WTC11 (cell line): ENCODE results near the gene MAML3. TPM values are rescaled to one million over a fixed set of nuclear protein-coding genes. Genes with fewer than 3 reads are reported as not detected.

Source experiments
- ATAC-seq: fragments of 200-7000 bp; cut with Tn5 transposase; 2 replicates; pipeline ENCODE4 v1.10.0; 2021; ENCODE audit warnings: mild to moderate bottlenecking, moderate library complexity
- CTCF ChIA-PET: fragments of 300-600 bp; sonication (Branson Sonifier 250); formaldehyde crosslinking; loops from one replicate; lab custom pipeline; 2021; ENCODE audit warnings: antibody characterized with exemption; lab: Charles Lee
- POLR2A ChIA-PET: fragments of 350-600 bp; sonication (Branson Sonifier 250); formaldehyde crosslinking; loops from one replicate; lab custom pipeline; 2021; ENCODE audit warnings: antibody characterized with exemption; lab: Charles Lee
- DNase-seq: peaks from one replicate; pipeline ENCODE4 v3.0.0; 2021; ENCODE audit warnings: low spot score
- H3K27ac Mint-ChIP-seq: 2 replicates; pipeline ENCODE4 v1.8.0; 2021; ENCODE audit warnings: mixed read lengths
- H3K27me3 Mint-ChIP-seq: 2 replicates; pipeline ENCODE4 v1.8.0; 2021; ENCODE audit warnings: low read depth, mild to moderate bottlenecking, moderate library complexity, mixed read lengths
- H3K36me3 Mint-ChIP-seq: 2 replicates; pipeline ENCODE4 v1.8.0; 2021; ENCODE audit warnings: mixed read lengths
- H3K4me1 Mint-ChIP-seq: 2 replicates; pipeline ENCODE4 v1.8.0; 2022; ENCODE audit warnings: mixed read lengths
- H3K4me3 Mint-ChIP-seq: 2 replicates; pipeline ENCODE4 v1.8.0; 2021; ENCODE audit warnings: mild to moderate bottlenecking, moderate library complexity, mixed read lengths
- H3K9me3 Mint-ChIP-seq: 2 replicates; pipeline ENCODE4 v1.8.0; 2021; ENCODE audit warnings: mixed read lengths
- ATF6 ChIP-seq: sonication (generic); formaldehyde crosslinking; IDR thresholded peaks from 2 replicates; pipeline ENCODE4 v1.8.1; 2023; ENCODE audit warnings: mild to moderate bottlenecking, missing genetic modification reagents
- ELF4 ChIP-seq: sonication (generic); formaldehyde crosslinking; IDR thresholded peaks from 2 replicates; pipeline ENCODE4 v1.8.1; 2022; ENCODE audit warnings: low read depth, mild to moderate bottlenecking, moderate library complexity, missing genetic modification reagents
- ESRRA ChIP-seq: sonication (generic); formaldehyde crosslinking; IDR thresholded peaks from 2 replicates; pipeline ENCODE4 v1.8.1; 2022; ENCODE audit warnings: mild to moderate bottlenecking, missing genetic modification reagents, borderline replicate concordance
- NFE2L1 ChIP-seq: sonication (generic); formaldehyde crosslinking; IDR thresholded peaks from 2 replicates; pipeline ENCODE4 v1.8.1; 2023; ENCODE audit warnings: missing genetic modification reagents
- NR1H2 ChIP-seq: sonication (generic); formaldehyde crosslinking; IDR thresholded peaks from 2 replicates; pipeline ENCODE4 v1.9.0; 2021; ENCODE audit warnings: mild to moderate bottlenecking, moderate library complexity, missing genetic modification reagents
- NR2C2 ChIP-seq: sonication (generic); formaldehyde crosslinking; IDR thresholded peaks from 2 replicates; pipeline ENCODE4 v1.8.0; 2022; ENCODE audit warnings: mild to moderate bottlenecking, missing genetic modification reagents
- USF1 ChIP-seq: sonication (generic); formaldehyde crosslinking; IDR thresholded peaks from 2 replicates; pipeline ENCODE4 v1.8.0; 2022; ENCODE audit warnings: mild to moderate bottlenecking, missing genetic modification reagents
- ZNF138 ChIP-seq: sonication (generic); formaldehyde crosslinking; conservative IDR thresholded peaks from 2 replicates; pipeline ENCODE4 v1.8.1; 2022; ENCODE audit warnings: mild to moderate bottlenecking, moderate library complexity, missing genetic modification reagents
- ZNF219 ChIP-seq: sonication (generic); formaldehyde crosslinking; IDR thresholded peaks from 2 replicates; pipeline ENCODE4 v1.8.0; 2023; ENCODE audit warnings: missing genetic modification reagents, mild to moderate bottlenecking, borderline replicate concordance
- ZNF263 ChIP-seq: sonication (generic); formaldehyde crosslinking; IDR thresholded peaks from 2 replicates; pipeline ENCODE4 v1.8.1; 2022; ENCODE audit warnings: low read depth, mild to moderate bottlenecking, moderate library complexity, missing genetic modification reagents
- total RNA-seq: library from RNA; stranded (reverse); gene quantifications from 3 replicates; pipeline ENCODE4 v1.2.3, GENCODE V29; 2021
- TF ChIP-seq, protein P1 (sequence below): sonication (generic); formaldehyde crosslinking; IDR thresholded peaks from 2 replicates; pipeline ENCODE4 v1.8.1; 2022; ENCODE audit warnings: low read depth, missing genetic modification reagents, borderline replicate concordance
- TF ChIP-seq, protein P2 (sequence below): fragments of 250-450 bp; sonication (Bioruptor Pico); IDR thresholded peaks from 2 replicates; pipeline ENCODE4 v1.9.0; 2021; ENCODE audit warnings: mild to moderate bottlenecking
- TF ChIP-seq, protein P3 (sequence below): sonication (generic); formaldehyde crosslinking; IDR thresholded peaks from 2 replicates; pipeline ENCODE4 v1.8.1; 2022; ENCODE audit warnings: mild to moderate bottlenecking, missing genetic modification reagents, moderate library complexity, borderline replicate concordance
- TF ChIP-seq, protein P4 (sequence below): fragments of 250-450 bp; sonication (Bioruptor Pico); IDR thresholded peaks from 2 replicates; pipeline ENCODE4 v1.8.0; 2021; ENCODE audit warnings: mild to moderate bottlenecking

MAML3 gene
- total RNA-seq, 1 experiment from 2014 or later, result 7.4 TPM

- Mint-ChIP-seq H3K9me3 (peaks cover 16% of the 10 kb centered on the region), H3K27me3 (no peaks in the 10 kb centered on the region), H3K4me1 (peaks cover 25% of the 10 kb centered on the region), H3K27ac (no peak overlapping the region), H3K36me3 (peaks cover 11% of the 10 kb centered on the region; the same call in 1 of the 2 replicates), H3K4me3 (no peak overlapping the region)
- CTCF ChIA-PET, result interaction anchor here (0.8 to 1.1 kb wide), 2 partner anchors 8 to 103 kb away, joined by 3 to 4 read pairs; no protein-coding TSS in a partner anchor
- TF ChIP-seq NR2C2 (CRISPR knock-in tag) (no peak), USF1 (CRISPR knock-in tag) (no peak), ZNF138 (no peak), ELF4 (CRISPR knock-in tag) (no peak), NFE2L1 (no peak)
- POLR2A ChIA-PET, result interaction anchor here (1.0 kb wide), 1 partner anchor 13 kb away, joined by 4 read pairs; no protein-coding TSS in a partner anchor
- no peak; the same call in 1 of the 2 replicates for ATAC-seq
- no peak for DNase-seq
These were observed 253.0 kb downstream of the MAML3 start for GRCh38 chr4:139900964-139901376.

DNA sequence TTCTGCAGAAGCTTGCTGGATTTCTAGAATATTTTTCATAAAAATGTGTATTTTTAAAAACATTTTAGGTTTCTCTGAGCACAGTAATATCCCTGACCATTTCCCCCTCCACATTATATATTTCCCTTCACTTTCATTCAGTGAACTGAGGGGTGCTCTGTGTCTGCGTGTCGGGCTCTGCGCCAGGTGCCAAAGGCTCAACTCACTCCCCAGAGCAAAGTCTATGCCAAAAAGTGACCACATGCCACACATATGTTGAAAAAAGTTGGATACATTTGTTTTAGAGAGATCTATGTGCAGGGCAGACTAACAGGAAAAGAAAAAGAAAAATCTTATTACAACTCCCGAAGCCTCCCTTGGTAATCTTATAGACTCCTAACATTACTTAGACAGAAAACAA, 254.6 kb downstream of the MAML3 start:
- Mint-ChIP-seq H3K4me1 (peaks cover 25% of the 10 kb centered on the region), H3K27ac (no peak overlapping the region), H3K27me3 (no peaks in the 10 kb centered on the region)
- no peak for ATAC-seq
- no peak for TF ChIP-seq NR1H2 (CRISPR knock-in tag)
- TF ChIP-seq, protein P1, sequence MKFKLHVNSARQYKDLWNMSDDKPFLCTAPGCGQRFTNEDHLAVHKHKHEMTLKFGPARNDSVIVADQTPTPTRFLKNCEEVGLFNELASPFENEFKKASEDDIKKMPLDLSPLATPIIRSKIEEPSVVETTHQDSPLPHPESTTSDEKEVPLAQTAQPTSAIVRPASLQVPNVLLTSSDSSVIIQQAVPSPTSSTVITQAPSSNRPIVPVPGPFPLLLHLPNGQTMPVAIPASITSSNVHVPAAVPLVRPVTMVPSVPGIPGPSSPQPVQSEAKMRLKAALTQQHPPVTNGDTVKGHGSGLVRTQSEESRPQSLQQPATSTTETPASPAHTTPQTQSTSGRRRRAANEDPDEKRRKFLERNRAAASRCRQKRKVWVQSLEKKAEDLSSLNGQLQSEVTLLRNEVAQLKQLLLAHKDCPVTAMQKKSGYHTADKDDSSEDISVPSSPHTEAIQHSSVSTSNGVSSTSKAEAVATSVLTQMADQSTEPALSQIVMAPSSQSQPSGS (CRISPR knock-in tag), result no peak
- no peak for TF ChIP-seq ZNF263 (CRISPR knock-in tag)
- TF ChIP-seq ESRRA (CRISPR knock-in tag), result no peak
- TF ChIP-seq, protein P2, sequence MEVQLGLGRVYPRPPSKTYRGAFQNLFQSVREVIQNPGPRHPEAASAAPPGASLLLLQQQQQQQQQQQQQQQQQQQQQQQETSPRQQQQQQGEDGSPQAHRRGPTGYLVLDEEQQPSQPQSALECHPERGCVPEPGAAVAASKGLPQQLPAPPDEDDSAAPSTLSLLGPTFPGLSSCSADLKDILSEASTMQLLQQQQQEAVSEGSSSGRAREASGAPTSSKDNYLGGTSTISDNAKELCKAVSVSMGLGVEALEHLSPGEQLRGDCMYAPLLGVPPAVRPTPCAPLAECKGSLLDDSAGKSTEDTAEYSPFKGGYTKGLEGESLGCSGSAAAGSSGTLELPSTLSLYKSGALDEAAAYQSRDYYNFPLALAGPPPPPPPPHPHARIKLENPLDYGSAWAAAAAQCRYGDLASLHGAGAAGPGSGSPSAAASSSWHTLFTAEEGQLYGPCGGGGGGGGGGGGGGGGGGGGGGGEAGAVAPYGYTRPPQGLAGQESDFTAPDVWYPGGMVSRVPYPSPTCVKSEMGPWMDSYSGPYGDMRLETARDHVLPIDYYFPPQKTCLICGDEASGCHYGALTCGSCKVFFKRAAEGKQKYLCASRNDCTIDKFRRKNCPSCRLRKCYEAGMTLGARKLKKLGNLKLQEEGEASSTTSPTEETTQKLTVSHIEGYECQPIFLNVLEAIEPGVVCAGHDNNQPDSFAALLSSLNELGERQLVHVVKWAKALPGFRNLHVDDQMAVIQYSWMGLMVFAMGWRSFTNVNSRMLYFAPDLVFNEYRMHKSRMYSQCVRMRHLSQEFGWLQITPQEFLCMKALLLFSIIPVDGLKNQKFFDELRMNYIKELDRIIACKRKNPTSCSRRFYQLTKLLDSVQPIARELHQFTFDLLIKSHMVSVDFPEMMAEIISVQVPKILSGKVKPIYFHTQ (CRISPR knock-in tag), result no peak
- TF ChIP-seq, all 79 proteins: peak for 0
- Mint-ChIP-seq H3K4me3 (no peak overlapping the region), H3K9me3 (peaks cover 6% of the 10 kb centered on the region), H3K36me3 (peaks cover 5% of the 10 kb centered on the region; the same call in 1 of the 2 replicates)
- DNase-seq, result no peak
- ChIA-PET POLR2A (no interaction called here), CTCF (no interaction called here)

DNA sequence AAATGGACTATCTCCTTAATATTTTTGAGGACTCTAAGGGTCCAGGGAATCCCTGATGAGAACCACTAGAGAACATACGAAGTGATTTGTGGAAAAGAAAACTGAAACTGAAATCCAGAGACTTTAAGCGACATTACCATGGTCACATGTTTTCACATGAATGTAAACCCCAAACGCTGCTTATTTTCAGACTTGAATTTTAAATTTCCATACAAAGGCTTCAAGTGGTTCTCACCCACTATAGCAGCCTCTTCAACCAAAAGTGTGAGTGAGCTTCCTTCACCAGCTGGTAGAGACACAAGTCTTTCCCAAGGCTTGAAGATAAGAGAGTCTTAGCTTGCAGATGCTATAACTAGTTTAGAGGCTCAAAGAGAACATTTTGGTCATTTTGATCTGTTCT, 255.7 kb downstream of the MAML3 start:
- ATAC-seq, result no peak
- Mint-ChIP-seq H3K9me3 (no peaks in the 10 kb centered on the region), H3K4me1 (peaks cover 25% of the 10 kb centered on the region), H3K36me3 (no peaks in the 10 kb centered on the region), H3K27me3 (no peaks in the 10 kb centered on the region), H3K4me3 (no peak overlapping the region), H3K27ac (no peak overlapping the region)
- no peak for DNase-seq
- TF ChIP-seq, protein P3, sequence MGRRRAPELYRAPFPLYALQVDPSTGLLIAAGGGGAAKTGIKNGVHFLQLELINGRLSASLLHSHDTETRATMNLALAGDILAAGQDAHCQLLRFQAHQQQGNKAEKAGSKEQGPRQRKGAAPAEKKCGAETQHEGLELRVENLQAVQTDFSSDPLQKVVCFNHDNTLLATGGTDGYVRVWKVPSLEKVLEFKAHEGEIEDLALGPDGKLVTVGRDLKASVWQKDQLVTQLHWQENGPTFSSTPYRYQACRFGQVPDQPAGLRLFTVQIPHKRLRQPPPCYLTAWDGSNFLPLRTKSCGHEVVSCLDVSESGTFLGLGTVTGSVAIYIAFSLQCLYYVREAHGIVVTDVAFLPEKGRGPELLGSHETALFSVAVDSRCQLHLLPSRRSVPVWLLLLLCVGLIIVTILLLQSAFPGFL (CRISPR knock-in tag), result no peak
- TF ChIP-seq ZNF219, result no peak
- TF ChIP-seq, protein P4, sequence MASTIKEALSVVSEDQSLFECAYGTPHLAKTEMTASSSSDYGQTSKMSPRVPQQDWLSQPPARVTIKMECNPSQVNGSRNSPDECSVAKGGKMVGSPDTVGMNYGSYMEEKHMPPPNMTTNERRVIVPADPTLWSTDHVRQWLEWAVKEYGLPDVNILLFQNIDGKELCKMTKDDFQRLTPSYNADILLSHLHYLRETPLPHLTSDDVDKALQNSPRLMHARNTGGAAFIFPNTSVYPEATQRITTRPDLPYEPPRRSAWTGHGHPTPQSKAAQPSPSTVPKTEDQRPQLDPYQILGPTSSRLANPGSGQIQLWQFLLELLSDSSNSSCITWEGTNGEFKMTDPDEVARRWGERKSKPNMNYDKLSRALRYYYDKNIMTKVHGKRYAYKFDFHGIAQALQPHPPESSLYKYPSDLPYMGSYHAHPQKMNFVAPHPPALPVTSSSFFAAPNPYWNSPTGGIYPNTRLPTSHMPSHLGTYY (CRISPR knock-in tag), result no peak
- TF ChIP-seq ATF6, result no peak
- POLR2A ChIA-PET, result no interaction called here
- CTCF ChIA-PET, result interaction anchor here (1.5 kb wide), 1 partner anchor 241 kb away, joined by 3 read pairs; no protein-coding TSS in a partner anchor
